Left ventricle myocardium inferior (tissue), 1 donor: ENCODE results near the gene ADAM12. TPM values are rescaled to one million over a fixed set of nuclear protein-coding genes. Genes with fewer than 3 reads are reported as not detected.

Experiments
- DNase-seq: peaks from one replicate; pipeline ENCODE4 v3.0.0-alpha.2; 2020
- H3K27ac ChIP-seq: fragments of 200-600 bp; replicated peaks from 2 replicates; pipeline ENCODE4 v1.8.0; 2021
- H3K27me3 ChIP-seq: fragments of 200-600 bp; 2 replicates; pipeline ENCODE4 v1.8.0; 2021; ENCODE audit warnings: low read depth
- H3K36me3 ChIP-seq: fragments of 200-600 bp; 2 replicates; pipeline ENCODE4 v1.8.0; 2021
- H3K4me1 ChIP-seq: fragments of 200-600 bp; 2 replicates; pipeline ENCODE4 v1.8.0; 2021
- H3K4me3 ChIP-seq: fragments of 200-600 bp; 2 replicates; pipeline ENCODE4 v1.8.0; 2021; ENCODE audit warnings: mild to moderate bottlenecking, moderate library complexity
- H3K9me3 ChIP-seq: fragments of 200-600 bp; replicated peaks from 2 replicates; pipeline ENCODE4 v1.8.0; 2021
- intact Hi-C: fragments of 100-400 bp; cut with micrococcal nuclease; formaldehyde crosslinking; loops from one replicate; pipeline ENCODE4 v1.11.0; 2022
- total RNA-seq: library from RNA; stranded (reverse); fragmentation: NEBNext Ultra II Directional; extraction: Animal tissue kit (Norgen Biotek cat#: 25700); gene quantifications from one replicate; pipeline ENCODE4 v1.2.1, GENCODE V29; 2021
- TF ChIP-seq, protein P1 (sequence below): fragments of 200-600 bp; IDR thresholded peaks from 2 replicates; pipeline ENCODE4 v1.8.0; 2021; ENCODE audit warnings: antibody characterized with exemption, mild to moderate bottlenecking, borderline replicate concordance
- donor health status: DM: no; HTN: yes; CAD: no; lungs with severe emphysema.

The ADAM12 gene
- total RNA-seq, 1 donor from 2014 or later: 0.27 TPM

- TF ChIP-seq, protein P1, sequence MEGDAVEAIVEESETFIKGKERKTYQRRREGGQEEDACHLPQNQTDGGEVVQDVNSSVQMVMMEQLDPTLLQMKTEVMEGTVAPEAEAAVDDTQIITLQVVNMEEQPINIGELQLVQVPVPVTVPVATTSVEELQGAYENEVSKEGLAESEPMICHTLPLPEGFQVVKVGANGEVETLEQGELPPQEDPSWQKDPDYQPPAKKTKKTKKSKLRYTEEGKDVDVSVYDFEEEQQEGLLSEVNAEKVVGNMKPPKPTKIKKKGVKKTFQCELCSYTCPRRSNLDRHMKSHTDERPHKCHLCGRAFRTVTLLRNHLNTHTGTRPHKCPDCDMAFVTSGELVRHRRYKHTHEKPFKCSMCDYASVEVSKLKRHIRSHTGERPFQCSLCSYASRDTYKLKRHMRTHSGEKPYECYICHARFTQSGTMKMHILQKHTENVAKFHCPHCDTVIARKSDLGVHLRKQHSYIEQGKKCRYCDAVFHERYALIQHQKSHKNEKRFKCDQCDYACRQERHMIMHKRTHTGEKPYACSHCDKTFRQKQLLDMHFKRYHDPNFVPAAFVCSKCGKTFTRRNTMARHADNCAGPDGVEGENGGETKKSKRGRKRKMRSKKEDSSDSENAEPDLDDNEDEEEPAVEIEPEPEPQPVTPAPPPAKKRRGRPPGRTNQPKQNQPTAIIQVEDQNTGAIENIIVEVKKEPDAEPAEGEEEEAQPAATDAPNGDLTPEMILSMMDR: no peak
- Histone ChIP-seq H3K4me3 (no peak overlapping the region), H3K27ac (no peak overlapping the region), H3K4me1 (no peaks in the 10 kb centered on the region), H3K36me3 (no peaks in the 10 kb centered on the region), H3K27me3 (no peaks in the 10 kb centered on the region), H3K9me3 (peaks cover 7% of the 10 kb centered on the region)
- no peak for DNase-seq
- intact Hi-C loops: no loop called here
Measured at GRCh38 chr10:126021833-126022500, 366.3 kb downstream of the ADAM12 start.

- DNase-seq: no peak
- no peak overlapping the region for H3K4me3 ChIP-seq
- no peaks in the 10 kb centered on the region for H3K9me3 ChIP-seq
- TF ChIP-seq, protein P1: no peak
- no peaks in the 10 kb centered on the region for H3K36me3 ChIP-seq
- peaks cover 8% of the 10 kb centered on the region for H3K27me3 ChIP-seq
- no peak overlapping the region for H3K27ac ChIP-seq
- intact Hi-C loops: no loop called here
- no peaks in the 10 kb centered on the region for H3K4me1 ChIP-seq
Measured at GRCh38 chr10:126017961-126018560, 370.2 kb downstream of the ADAM12 start.

DNA sequence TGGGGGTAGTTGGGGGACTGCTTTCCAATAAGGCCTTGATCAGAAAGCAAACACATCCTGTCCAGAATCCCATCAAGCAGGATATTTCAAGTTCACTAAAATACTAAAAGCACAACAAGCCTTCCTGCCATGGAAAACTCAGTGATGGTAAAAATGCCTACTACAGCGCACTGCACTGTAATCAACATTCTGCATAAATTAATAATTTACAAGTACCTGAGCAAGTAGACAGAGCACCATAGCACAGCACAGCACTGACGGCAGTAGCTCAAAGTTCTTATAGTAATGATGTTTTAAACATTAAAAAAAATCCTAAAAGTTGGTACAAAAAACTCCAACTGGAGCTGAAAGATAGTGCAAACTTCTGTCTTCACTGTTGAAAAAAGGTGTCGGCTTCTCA is 371.4 kb downstream of the ADAM12 start:
- intact Hi-C loops: no loop called here
- peaks cover 8% of the 10 kb centered on the region for H3K27me3 ChIP-seq
- DNase-seq: no peak
- no peaks in the 10 kb centered on the region for H3K9me3 ChIP-seq
- no peak overlapping the region for H3K4me3 ChIP-seq
- no peaks in the 10 kb centered on the region for H3K36me3 ChIP-seq
- TF ChIP-seq, protein P1: no peak
- no peaks in the 10 kb centered on the region for H3K4me1 ChIP-seq
- no peak overlapping the region for H3K27ac ChIP-seq

DNA sequence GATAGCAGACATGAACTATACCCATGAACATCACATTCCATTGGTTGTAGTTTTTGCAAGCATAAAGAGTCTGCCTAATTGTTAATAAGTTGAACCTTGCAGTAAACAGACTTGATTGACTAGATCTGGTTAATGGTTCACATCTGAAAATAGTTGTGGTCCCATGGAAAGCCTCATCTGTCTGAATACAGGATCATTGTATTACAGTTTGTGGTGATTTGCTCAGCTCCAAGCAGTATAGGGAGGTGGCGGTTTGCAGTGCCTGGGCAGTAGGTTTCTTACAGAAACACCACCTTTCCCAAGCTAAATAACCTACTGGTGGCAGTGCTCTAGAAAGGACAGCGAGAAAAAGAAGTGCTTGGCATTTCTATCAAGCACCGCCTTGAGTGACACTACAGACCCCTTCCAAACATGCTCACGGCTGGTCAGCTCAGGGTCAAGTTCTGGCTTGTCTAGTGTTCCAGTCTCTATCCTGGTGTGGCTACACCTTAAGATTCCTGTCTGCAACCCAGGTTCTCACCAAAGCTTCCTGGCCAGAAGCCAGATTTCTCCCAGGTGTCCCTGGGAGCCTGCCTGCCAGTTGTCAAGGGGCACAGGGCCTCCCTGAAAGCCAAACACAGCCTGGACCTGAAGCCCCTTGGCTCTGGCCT is 372.0 kb downstream of the ADAM12 start:
- Histone ChIP-seq H3K36me3 (no peaks in the 10 kb centered on the region), H3K9me3 (no peaks in the 10 kb centered on the region), H3K4me3 (no peak overlapping the region), H3K4me1 (no peaks in the 10 kb centered on the region), H3K27ac (no peak overlapping the region), H3K27me3 (peaks cover 8% of the 10 kb centered on the region)
- intact Hi-C loops: no loop called here
- TF ChIP-seq, protein P1: no peak
- DNase-seq: no peak

- H3K27me3 ChIP-seq: peaks cover 8% of the 10 kb centered on the region
- intact Hi-C loops: no loop called here
- no peak overlapping the region for H3K4me3 ChIP-seq
- H3K4me1 ChIP-seq: no peaks in the 10 kb centered on the region
- DNase-seq: no peak
- peaks cover 5% of the 10 kb centered on the region for H3K9me3 ChIP-seq
- H3K27ac ChIP-seq: no peak overlapping the region
- no peaks in the 10 kb centered on the region for H3K36me3 ChIP-seq
- TF ChIP-seq, protein P1: no peak
Measured at GRCh38 chr10:126015413-126015812, 372.9 kb downstream of the ADAM12 start.
